H1 (cell line): Measurements from ENCODE around the gene SPATA7. TPM values are rescaled to one million over a fixed set of nuclear protein-coding genes. Genes with fewer than 3 reads are reported as not detected.

Source experiments
- CTCF ChIA-PET: fragments of 300-600 bp; sonication (Branson Sonifier 250); formaldehyde crosslinking; loops from one replicate; lab custom pipeline; 2021; ENCODE audit not compliant: partially characterized antibody; lab: Charles Lee
- POLR2A ChIA-PET: fragments of 300-600 bp; sonication (Branson Sonifier 250); formaldehyde crosslinking; loops from one replicate; lab custom pipeline; 2021; ENCODE audit warnings: inconsistent platforms; ENCODE audit not compliant: partially characterized antibody; lab: Charles Lee
- DNase-seq, 2 experiments: peaks; one replicate each; pipeline versions ENCODE4 v3.0.0 to v3.0.0-alpha.2; 2010 to 2022; ENCODE audit warnings: low spot score in 2 of 2, low read depth in 1 of 2, mixed read lengths in 1 of 2
- FAIRE-seq: peaks from 2 replicates; lab custom pipeline; 2011; peaks lifted over from hg19 to GRCh38; lab: Jason Lieb, UNC
- H2AFZ ChIP-seq: 2 replicates; pipeline ENCODE4 v1.8.1; 2012; ENCODE audit warnings: low read length, inconsistent platforms
- H2AK5ac ChIP-seq: 2 replicates; pipeline ENCODE4 v1.6.1; 2013; ENCODE audit warnings: low read depth, low read length
- H2BK120ac ChIP-seq: replicated peaks from 2 replicates; pipeline ENCODE3; 2013; ENCODE audit warnings: low read depth, low read length, inconsistent platforms
- H2BK12ac ChIP-seq: 2 replicates; pipeline ENCODE4 v1.6.1; 2013; ENCODE audit warnings: low read depth, low read length
- H2BK15ac ChIP-seq: 2 replicates; pipeline ENCODE4 v1.6.1; 2013; ENCODE audit warnings: low read length
- H2BK20ac ChIP-seq: 2 replicates; pipeline ENCODE4 v1.6.1; 2013; ENCODE audit warnings: low read length
- H2BK5ac ChIP-seq: 2 replicates; pipeline ENCODE4 v1.6.1; 2013; ENCODE audit warnings: low read depth, low read length
- H3K14ac ChIP-seq: 2 replicates; pipeline ENCODE4 v1.6.1; 2013; ENCODE audit warnings: inconsistent platforms; ENCODE audit not compliant: insufficient read length
- H3K18ac ChIP-seq: 2 replicates; pipeline ENCODE4 v1.6.1; 2013; ENCODE audit warnings: low read length; ENCODE audit errors: extremely low read depth
- H3K23ac ChIP-seq: 2 replicates; pipeline ENCODE4 v1.6.1; 2013; ENCODE audit warnings: inconsistent platforms; ENCODE audit not compliant: insufficient read length
- H3K23me2 ChIP-seq: 2 replicates; pipeline ENCODE4 v1.6.1; 2013; ENCODE audit warnings: low read depth, low read length
- H3K27ac ChIP-seq: 2 replicates; pipeline ENCODE4 v1.6.1; 2011; ENCODE audit warnings: low read depth, low read length, inconsistent platforms
- H3K27me3 ChIP-seq, 4 experiments: replicated peaks in 1 of 4; 1 replicate in 1 of 4; 2 replicates in 3 of 4; pipeline versions ENCODE4 v1.6.1 to v1.8.1; 2011 to 2013; ENCODE audit warnings: low read length in 3 of 4, mild to moderate bottlenecking in 3 of 4, inconsistent platforms in 2 of 4, mixed read lengths in 2 of 4, moderate library complexity in 1 of 4; ENCODE audit not compliant: control insufficient read depth in 3 of 4, insufficient read depth in 3 of 4; ENCODE audit errors: extremely low read depth in 1 of 4
- H3K36me3 ChIP-seq, 4 experiments: 2 replicates each; pipeline versions ENCODE4 v1.6.1 to v1.8.1; 2011 to 2013; ENCODE audit warnings: mild to moderate bottlenecking in 4 of 4, low read length in 3 of 4, moderate library complexity in 2 of 4, control low read depth in 1 of 4, inconsistent platforms in 1 of 4; ENCODE audit not compliant: insufficient read depth in 4 of 4, control insufficient read depth in 2 of 4
- H3K4ac ChIP-seq: replicated peaks from 2 replicates; pipeline ENCODE3; 2013; ENCODE audit warnings: low read length, low read depth, mixed read lengths, inconsistent platforms; ENCODE audit not compliant: insufficient read length
- H3K4me1 ChIP-seq, 4 experiments: replicated peaks in 1 of 4; 1 replicate in 1 of 4; 2 replicates in 3 of 4; pipeline versions ENCODE4 v1.6.1 to v1.8.1; 2011 to 2013; ENCODE audit warnings: low read length in 3 of 4, inconsistent platforms in 2 of 4, mixed read lengths in 1 of 4; ENCODE audit not compliant: insufficient read depth in 4 of 4, control insufficient read depth in 3 of 4
- H3K4me2 ChIP-seq, 2 experiments: 2 replicates each; pipeline versions ENCODE4 v1.6.1 to v1.8.1; 2011 to 2013; ENCODE audit warnings: low read depth in 2 of 2, low read length in 2 of 2, control low read depth in 1 of 2, inconsistent platforms in 1 of 2, mild to moderate bottlenecking in 1 of 2; ENCODE audit not compliant: insufficient read depth in 1 of 2
- H3K4me3 ChIP-seq, 4 experiments: fragments of 200-600, 300-600 bp in 1 of 4; sonication (generic), shearing (Covaris generic), sonication (Bioruptor Twin) in 1 of 4; 2 replicates each; pipeline versions ENCODE4 v1.5.1 to v1.8.1; 2011 to 2016; ENCODE audit warnings: low read length in 4 of 4, low read depth in 3 of 4, control low read depth in 2 of 4, inconsistent platforms in 2 of 4, mild to moderate bottlenecking in 2 of 4, mixed read lengths in 1 of 4, moderate library complexity in 1 of 4; ENCODE audit not compliant: insufficient read depth in 2 of 4; ENCODE audit errors: extremely low read depth in 1 of 4
- H3K56ac ChIP-seq: replicated peaks from 2 replicates; pipeline ENCODE3; 2013; ENCODE audit warnings: low read depth, mild to moderate bottlenecking, mixed read lengths, low read length, inconsistent platforms; ENCODE audit not compliant: insufficient read length
- H3K79me1 ChIP-seq: 2 replicates; pipeline ENCODE4 v1.6.1; 2013; ENCODE audit warnings: low read depth, low read length, control low read depth
- H3K79me2 ChIP-seq, 2 experiments: 2 replicates each; pipeline versions ENCODE4 v1.6.1 to v1.8.1; 2012 to 2013; ENCODE audit warnings: low read length in 2 of 2, mild to moderate bottlenecking in 2 of 2, inconsistent platforms in 1 of 2; ENCODE audit not compliant: insufficient read depth in 2 of 2, control insufficient read depth in 1 of 2
- H3K9ac ChIP-seq, 4 experiments: replicated peaks in 1 of 4; 1 replicate in 1 of 4; 2 replicates in 3 of 4; pipeline versions ENCODE4 v1.6.1 to v1.8.1; 2011 to 2013; ENCODE audit warnings: low read depth in 3 of 4, low read length in 3 of 4, control low read depth in 2 of 4, mild to moderate bottlenecking in 2 of 4, moderate library complexity in 2 of 4, inconsistent platforms in 1 of 4; ENCODE audit errors: extremely low read depth in 1 of 4
- H3K9me3 ChIP-seq, 2 experiments: 2 replicates each; pipeline versions ENCODE4 v1.6.1 to v1.8.1; 2012 to 2013; ENCODE audit warnings: mild to moderate bottlenecking in 2 of 2, moderate library complexity in 2 of 2, control low read depth in 1 of 2, inconsistent platforms in 1 of 2, low read depth in 1 of 2, low read length in 1 of 2, mixed read lengths in 1 of 2; ENCODE audit not compliant: insufficient read depth in 2 of 2
- H4K20me1 ChIP-seq, 2 experiments: replicated peaks in 1 of 2; 2 replicates each; pipeline versions ENCODE3 to v1.8.1; 2011 to 2013; ENCODE audit warnings: inconsistent platforms in 2 of 2, low read length in 2 of 2, mild to moderate bottlenecking in 1 of 2; ENCODE audit not compliant: insufficient read depth in 2 of 2, control insufficient read depth in 1 of 2
- H4K5ac ChIP-seq: 2 replicates; pipeline ENCODE4 v1.6.1; 2013; ENCODE audit warnings: low read length, low read depth, mixed read lengths, inconsistent platforms; ENCODE audit not compliant: insufficient read length
- H4K8ac ChIP-seq: 2 replicates; pipeline ENCODE4 v1.8.0; 2013; ENCODE audit warnings: mild to moderate bottlenecking, moderate library complexity, low read length, inconsistent platforms; ENCODE audit not compliant: insufficient read depth; ENCODE audit errors: extremely low read depth
- H4K91ac ChIP-seq: replicated peaks from 2 replicates; pipeline ENCODE3; 2013; ENCODE audit warnings: low read length, mixed read lengths, inconsistent platforms; ENCODE audit not compliant: insufficient read length
- BCL11A ChIP-seq, 2 experiments: IDR thresholded peaks; one replicate each; pipeline ENCODE4 v1.6.1; 2011; ENCODE audit warnings: low read depth in 2 of 2, low read length in 2 of 2, mild to moderate bottlenecking in 2 of 2
- FOSL1 ChIP-seq: IDR thresholded peaks from 2 replicates; pipeline ENCODE4 v1.6.1; 2011; ENCODE audit warnings: mild to moderate bottlenecking, low read depth, low read length, moderate library complexity; ENCODE audit not compliant: insufficient read depth
- HDAC6 ChIP-seq: IDR thresholded peaks from one replicate; pipeline ENCODE4 v1.7.1; 2012; ENCODE audit warnings: low read depth, mild to moderate bottlenecking, inconsistent platforms, low read length, moderate library complexity
- KDM4A ChIP-seq: IDR thresholded peaks from one replicate; pipeline ENCODE4 v1.7.1; 2012; ENCODE audit warnings: low read depth, mild to moderate bottlenecking, moderate library complexity, low read length, inconsistent platforms; ENCODE audit not compliant: severe bottlenecking
- NANOG ChIP-seq: IDR thresholded peaks from 2 replicates; pipeline ENCODE4 v1.6.1; 2011; ENCODE audit warnings: low read length, low read depth, mild to moderate bottlenecking, inconsistent platforms; ENCODE audit not compliant: insufficient read depth, poor library complexity, severe bottlenecking
- POU5F1 ChIP-seq: IDR thresholded peaks from 2 replicates; pipeline ENCODE4 v1.6.1; 2011; ENCODE audit warnings: low read depth, mild to moderate bottlenecking, low read length, moderate library complexity
- SP4 ChIP-seq: IDR thresholded peaks from 2 replicates; pipeline ENCODE4 v1.6.1; 2012; ENCODE audit warnings: low read length, inconsistent platforms
- TAF1 ChIP-seq: IDR thresholded peaks from 2 replicates; pipeline ENCODE4 v1.6.1; 2011; ENCODE audit warnings: mild to moderate bottlenecking, low read depth, low read length
- TCF12 ChIP-seq: IDR thresholded peaks from 2 replicates; pipeline ENCODE4 v1.6.1; 2011; ENCODE audit warnings: low read depth, mild to moderate bottlenecking, low read length
- WGBS, 2 experiments: shearing (Covaris generic) in 1 of 2; methylation state at CpG; one replicate each; pipeline versions ENCODE4 v1.1.6 to v1.1.7; 2013 to 2015; ENCODE audit warnings: low lambda C conversion rate in 2 of 2, mixed read lengths in 2 of 2, inconsistent platforms in 1 of 2, low coverage in 1 of 2, missing lambda C conversion rate in 1 of 2; ENCODE audit not compliant: insufficient replicate concordance in 2 of 2, insufficient coverage in 1 of 2, insufficient read length in 1 of 2; ENCODE audit errors: extremely low coverage in 1 of 2, missing lambda C conversion rate in 1 of 2; 5-methylcytosine and 5-hydroxymethylcytosine counted together
- polyA plus RNA-seq, 7 experiments: library from polyadenylated mRNA; depleted of rRNA in 3 of 7; stranded (reverse) in 5 of 7; unstranded in 2 of 7; fragments of >200 nt in 5 of 7; fragments of 200-250 nt in 2 of 7; gene quantifications; 1 replicate in 5 of 7; 2 replicates in 1 of 7; 4 replicates in 1 of 7; pipeline versions ENCODE4 v1.2.1 to v1.2.3, GENCODE V29; 2011 to 2013; ENCODE audit warnings: missing spikeins in 2 of 7, mixed read lengths in 2 of 7
- total RNA-seq: library from RNA; stranded (reverse); fragmentation: NEBNext Ultra II Directional; extraction: Animal tissue kit (Norgen Biotek cat#: 25700); gene quantifications from 2 replicates; pipeline ENCODE4 v1.2.1, GENCODE V29; 2021

The SPATA7 gene
- total and polyA plus RNA-seq, 2 of the 8 experiments (the other 6 are each of a cell fraction or from before 2014, with no cell fraction given) = 3.8 to 6.7 TPM

- no peak for TF ChIP-seq KDM4A
- no peak for TF ChIP-seq BCL11A (IDR thresholded peaks at IDR 0.05; ENCODE audit: low read depth in 2 of 2, low read length in 2 of 2)
- no peak for TF ChIP-seq HDAC6
- no peak for TF ChIP-seq POU5F1
- TF ChIP-seq NANOG = no peak
- TF ChIP-seq TAF1 = no peak
- TF ChIP-seq SP4 = no peak
- no peak for TF ChIP-seq FOSL1
- no peak for TF ChIP-seq TCF12
- Histone ChIP-seq H3K9me3 (no peaks in the 10 kb centered on the region), H2BK12ac (no peak overlapping the region), H3K27ac (no peak overlapping the region), H2BK15ac (no peak overlapping the region), H3K14ac (no peak overlapping the region), H4K8ac (no peak overlapping the region), H3K79me1 (no peaks in the 10 kb centered on the region), H3K9ac (no peak overlapping the region), H3K79me2 (0 out of 4 replicates have a peak, but pooled peaks cover 0 to 2% of the 10 kb centered on the region in 2 experiments), H4K20me1 (no peaks in the 10 kb centered on the region), H3K4ac (no peak overlapping the region), H3K27me3 (no peaks in the 10 kb centered on the region), H3K4me3 (no peak overlapping the region), H3K18ac (no peak overlapping the region), H2AK5ac (no peak overlapping the region), H2BK20ac (no peak overlapping the region), H2AFZ (no peak overlapping the region), H3K4me1 (peaks cover 5 to 15% (median 9%) of the 10 kb centered on the region in 4 experiments; a peak in 6 of 7 replicates), H4K91ac (no peak overlapping the region), H3K23ac (no peak overlapping the region), H4K5ac (no peak overlapping the region), H3K23me2 (no peaks in the 10 kb centered on the region; the same call in 1 of the 2 replicates), H3K4me2 (no peak overlapping the region), H2BK120ac (no peak overlapping the region), H2BK5ac (no peak overlapping the region; the same call in 1 of the 2 replicates), H3K56ac (no peak overlapping the region), H3K36me3 (peaks cover 2 to 20% (median 11%) of the 10 kb centered on the region in 4 experiments; a peak in 7 of 8 replicates)
- ChIA-PET CTCF (no interaction called here), POLR2A (no interaction called here)
- DNase-seq (no peak), FAIRE-seq (no peak)
- 97% methylated on average over 22 of the region's 36 CpGs; no CpG with 5 or more reads in 1 of the 2 experiments for WGBS, 2 experiments
Measured at GRCh38 chr14:88478931-88479330, 93.5 kb downstream of the SPATA7 start.
